Astrocyte of the cerebellum (primary cell): ENCODE measurements around the gene HOOK2.
"Not testable (repeated sequence)": the region's sequence is repeated elsewhere in the genome, so short reads cannot be mapped to it uniquely, and the experiment has no call there.

Experiments used
- DNase-seq: peaks from one replicate; pipeline ENCODE4 v3.0.0-alpha.2; 2011; ENCODE audit warnings: low read depth
- H3K4me3 ChIP-seq: 2 replicates; pipeline ENCODE4 v1.5.1; 2011; ENCODE audit warnings: mild to moderate bottlenecking, low read depth, low read length, moderate library complexity
- in situ Hi-C: cut with HindIII; loops from 2 replicates; pipeline ENCODE4 v1.10.0; 2017; ENCODE audit warnings: low sequenced_read_pairs
- TF ChIP-seq, protein P1 (sequence below): IDR thresholded peaks from 2 replicates; pipeline ENCODE4 v1.5.1; 2012; ENCODE audit warnings: low read length, low read depth, moderate library complexity, mild to moderate bottlenecking; ENCODE audit errors: missing control alignments

The HOOK2 gene

DNA sequence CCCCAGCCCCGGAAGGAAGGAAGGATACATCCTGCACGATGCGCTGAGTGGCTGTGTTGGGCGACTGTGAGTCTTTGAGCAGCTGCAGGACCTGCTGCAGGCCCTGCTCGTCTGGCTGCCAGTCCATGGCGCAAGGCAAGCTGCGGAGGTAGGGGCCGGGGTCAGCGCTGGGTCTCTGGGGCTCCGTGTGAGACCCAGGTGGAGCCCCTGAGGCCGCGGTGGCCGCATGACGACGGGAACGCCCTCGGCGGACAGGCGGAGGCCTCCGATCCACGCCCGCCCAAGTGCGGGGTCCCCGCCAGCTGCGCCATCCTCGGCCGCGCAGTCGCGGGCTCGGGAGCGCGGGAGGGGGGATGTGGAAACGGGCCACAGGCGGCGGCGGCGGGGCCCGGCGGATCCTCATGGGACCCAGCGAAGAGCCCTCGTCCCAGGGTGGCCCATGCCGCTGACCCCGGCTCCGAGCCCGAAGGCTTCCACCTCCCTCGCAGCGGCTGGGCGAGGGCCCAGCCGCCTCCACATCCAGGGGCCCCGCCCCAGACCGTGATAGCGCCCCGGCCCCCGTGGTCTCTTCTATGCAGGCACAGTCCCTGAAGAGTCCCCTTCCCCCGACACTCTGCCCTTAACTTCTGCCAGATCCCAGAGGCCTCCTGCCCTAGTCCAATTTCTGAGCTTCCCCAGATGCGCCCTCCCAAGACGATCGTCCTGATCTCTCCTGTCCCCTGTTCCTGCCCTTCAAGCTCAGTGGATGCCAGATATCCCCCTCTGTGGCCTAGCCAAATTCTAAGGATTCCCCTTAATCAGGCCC is 54.3 kb downstream of the HOOK2 start:
- no peak for DNase-seq
- TF ChIP-seq, protein P1, sequence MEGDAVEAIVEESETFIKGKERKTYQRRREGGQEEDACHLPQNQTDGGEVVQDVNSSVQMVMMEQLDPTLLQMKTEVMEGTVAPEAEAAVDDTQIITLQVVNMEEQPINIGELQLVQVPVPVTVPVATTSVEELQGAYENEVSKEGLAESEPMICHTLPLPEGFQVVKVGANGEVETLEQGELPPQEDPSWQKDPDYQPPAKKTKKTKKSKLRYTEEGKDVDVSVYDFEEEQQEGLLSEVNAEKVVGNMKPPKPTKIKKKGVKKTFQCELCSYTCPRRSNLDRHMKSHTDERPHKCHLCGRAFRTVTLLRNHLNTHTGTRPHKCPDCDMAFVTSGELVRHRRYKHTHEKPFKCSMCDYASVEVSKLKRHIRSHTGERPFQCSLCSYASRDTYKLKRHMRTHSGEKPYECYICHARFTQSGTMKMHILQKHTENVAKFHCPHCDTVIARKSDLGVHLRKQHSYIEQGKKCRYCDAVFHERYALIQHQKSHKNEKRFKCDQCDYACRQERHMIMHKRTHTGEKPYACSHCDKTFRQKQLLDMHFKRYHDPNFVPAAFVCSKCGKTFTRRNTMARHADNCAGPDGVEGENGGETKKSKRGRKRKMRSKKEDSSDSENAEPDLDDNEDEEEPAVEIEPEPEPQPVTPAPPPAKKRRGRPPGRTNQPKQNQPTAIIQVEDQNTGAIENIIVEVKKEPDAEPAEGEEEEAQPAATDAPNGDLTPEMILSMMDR = no peak
- in situ Hi-C loops = no loop called here
- peak overlapping the region; percentile 82 for H3K4me3 ChIP-seq

DNA sequence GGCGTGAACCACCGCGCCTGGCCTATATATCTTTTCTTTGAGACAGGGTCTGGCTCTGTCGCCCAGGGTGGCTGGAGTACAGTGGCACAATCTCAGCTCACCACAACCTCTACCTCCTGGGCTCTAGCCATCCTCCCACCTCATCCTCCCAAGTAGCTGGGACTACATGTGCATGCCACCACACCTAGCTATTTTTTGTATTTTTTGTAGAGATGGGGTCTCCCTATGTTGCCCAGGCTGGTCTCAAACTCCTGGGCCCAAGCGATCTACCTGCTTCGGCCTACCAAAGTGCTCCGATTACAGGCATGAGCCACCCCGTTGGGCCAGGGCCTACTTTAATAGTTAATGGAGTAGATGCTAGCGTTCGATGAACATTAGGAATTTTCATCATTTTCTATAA is 55.1 kb downstream of the HOOK2 start:
- H3K4me3 ChIP-seq = peak overlapping the region; percentile 82
- TF ChIP-seq, protein P1 = no peak
- no peak for DNase-seq
- in situ Hi-C loops = no loop called here

DNA sequence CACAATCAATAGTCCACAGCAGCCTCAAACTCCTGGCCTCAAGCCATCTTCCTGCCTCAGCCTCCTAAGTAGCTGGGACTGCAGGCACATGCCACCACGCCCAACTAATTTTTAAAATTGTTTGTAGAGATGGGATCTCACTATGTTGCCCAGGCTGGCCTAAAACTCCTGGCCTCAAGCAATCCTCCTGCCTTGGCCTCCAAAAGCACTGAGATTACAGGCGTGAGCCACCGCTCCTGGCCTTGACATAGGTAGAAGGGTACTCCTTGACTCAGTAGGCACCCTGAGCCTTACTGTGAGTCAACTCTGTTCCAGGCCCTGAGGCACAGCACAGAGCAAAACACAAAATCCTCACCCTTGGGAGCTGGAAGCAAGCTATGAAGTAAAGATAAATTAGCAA is 59.4 kb downstream of the HOOK2 start:
- TF ChIP-seq, protein P1 = no peak
- in situ Hi-C loops = no loop called here
- no peak for DNase-seq
- H3K4me3 ChIP-seq = no peak overlapping the region

DNA sequence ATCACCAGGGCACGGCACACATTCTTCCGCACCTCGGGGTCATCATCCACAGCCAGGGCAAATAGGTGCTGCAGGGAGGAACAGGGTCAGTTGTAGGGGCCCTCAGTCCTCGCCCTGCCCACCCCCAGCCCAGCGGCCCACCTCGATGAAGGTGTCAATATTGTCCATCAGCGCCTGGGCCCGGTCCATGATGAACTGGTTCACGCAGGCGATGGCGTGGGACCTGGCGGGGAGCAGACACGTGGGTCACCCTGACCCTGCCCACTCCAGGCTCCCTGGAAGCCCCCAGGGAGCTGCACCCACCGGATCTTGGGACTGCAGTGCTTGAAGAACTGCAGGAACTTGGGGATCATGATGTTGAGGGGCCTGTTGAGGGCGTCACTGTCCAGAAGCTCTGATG is 60.2 kb downstream of the HOOK2 start:
- TF ChIP-seq, protein P1 = no peak
- in situ Hi-C loops = no loop called here
- no peak overlapping the region for H3K4me3 ChIP-seq
- no peak for DNase-seq

DNA sequence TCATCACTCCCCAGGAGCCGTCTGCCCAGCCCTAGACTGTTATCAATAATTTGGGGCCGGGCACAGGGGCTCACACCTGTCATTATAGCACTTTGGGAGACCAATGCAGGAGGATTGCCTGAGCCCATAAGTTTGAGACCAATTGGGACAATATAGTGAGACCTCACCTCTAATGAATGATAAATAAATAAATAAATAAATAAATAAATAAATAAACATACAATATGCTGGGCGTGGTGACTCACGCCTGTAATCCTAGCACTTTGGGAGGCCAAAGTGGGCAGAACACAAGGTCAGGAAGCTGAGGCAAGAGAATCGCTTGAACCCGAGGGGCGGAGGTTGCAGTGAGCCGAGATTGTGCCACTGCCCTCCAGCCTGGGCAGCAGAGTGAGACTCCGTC is 62.0 kb downstream of the HOOK2 start:
- DNase-seq, H3K4me3 ChIP-seq, in situ Hi-C loops: not testable (repeated sequence)
